ENCODE measurements around the gene C1orf74. TPM values are rescaled to one million over a fixed set of nuclear protein-coding genes. Genes with fewer than 3 reads are reported as not detected.

C1orf74 gene
- total RNA-seq, 1 donor from 2014 or later: 2.2 TPM

DNA sequence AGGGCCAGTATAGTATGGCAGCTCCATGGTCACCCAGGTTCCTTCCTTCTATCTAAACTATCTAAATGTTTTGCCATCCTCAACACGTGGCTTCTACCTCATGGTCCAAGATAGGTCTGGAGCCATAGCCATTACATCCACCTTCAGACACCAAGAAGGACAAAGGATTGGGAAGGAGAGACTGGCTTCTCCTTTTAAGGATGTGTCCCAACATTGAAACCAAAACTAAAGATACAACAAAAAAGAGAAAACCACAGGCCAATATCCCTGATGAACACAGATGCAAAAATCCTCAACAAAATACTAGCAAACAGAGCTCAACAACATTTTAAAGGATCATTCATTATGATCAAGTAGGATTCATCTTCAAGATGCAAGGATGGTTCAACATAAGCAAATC, 54.9 kb downstream of the C1orf74 start:
- FAIRE-seq (no peak), DNase-seq (ENCODE audit: low read depth) (no peak)
- no peaks in the 10 kb centered on the region for H4K20me1 ChIP-seq (ENCODE audit: insufficient read depth, low read length)
- Mint-ChIP-seq H3K9me3 (ENCODE audit: unreplicated experiment) (peaks cover 3% of the 10 kb centered on the region), H3K27ac (ENCODE audit: unreplicated experiment) (no peak overlapping the region), H3K27me3 (ENCODE audit: low read depth, unreplicated experiment) (peaks cover 11% of the 10 kb centered on the region), H3K36me3 (ENCODE audit: low read depth, unreplicated experiment) (no peaks in the 10 kb centered on the region), H3K4me1 (ENCODE audit: low read depth, unreplicated experiment) (no peaks in the 10 kb centered on the region), H3K4me3 (ENCODE audit: unreplicated experiment) (no peak overlapping the region)
- no peak overlapping the region for H3K27ac ChIP-seq (ENCODE audit: low read depth, low read length)
- no peak overlapping the region for H3K4me2 ChIP-seq (ENCODE audit: low read length)
- H3K36me3 ChIP-seq (ENCODE audit: insufficient read depth, low read length): no peaks in the 10 kb centered on the region
- TF ChIP-seq, protein P1, sequence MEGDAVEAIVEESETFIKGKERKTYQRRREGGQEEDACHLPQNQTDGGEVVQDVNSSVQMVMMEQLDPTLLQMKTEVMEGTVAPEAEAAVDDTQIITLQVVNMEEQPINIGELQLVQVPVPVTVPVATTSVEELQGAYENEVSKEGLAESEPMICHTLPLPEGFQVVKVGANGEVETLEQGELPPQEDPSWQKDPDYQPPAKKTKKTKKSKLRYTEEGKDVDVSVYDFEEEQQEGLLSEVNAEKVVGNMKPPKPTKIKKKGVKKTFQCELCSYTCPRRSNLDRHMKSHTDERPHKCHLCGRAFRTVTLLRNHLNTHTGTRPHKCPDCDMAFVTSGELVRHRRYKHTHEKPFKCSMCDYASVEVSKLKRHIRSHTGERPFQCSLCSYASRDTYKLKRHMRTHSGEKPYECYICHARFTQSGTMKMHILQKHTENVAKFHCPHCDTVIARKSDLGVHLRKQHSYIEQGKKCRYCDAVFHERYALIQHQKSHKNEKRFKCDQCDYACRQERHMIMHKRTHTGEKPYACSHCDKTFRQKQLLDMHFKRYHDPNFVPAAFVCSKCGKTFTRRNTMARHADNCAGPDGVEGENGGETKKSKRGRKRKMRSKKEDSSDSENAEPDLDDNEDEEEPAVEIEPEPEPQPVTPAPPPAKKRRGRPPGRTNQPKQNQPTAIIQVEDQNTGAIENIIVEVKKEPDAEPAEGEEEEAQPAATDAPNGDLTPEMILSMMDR (IDR thresholded peaks at IDR 0.05; ENCODE audit: insufficient read depth, low read depth, low read length): no peak
- no peak for TF ChIP-seq EZH2 (IDR thresholded peaks at IDR 0.05; ENCODE audit: insufficient read depth, low read length)
- no peak overlapping the region for H3K9ac ChIP-seq (ENCODE audit: low read length)
- no peaks in the 10 kb centered on the region for H3K4me1 ChIP-seq (ENCODE audit: insufficient read depth, low read length)
- H3K9me3 ChIP-seq (ENCODE audit: insufficient read depth, low read depth, low read length): no peaks in the 10 kb centered on the region
- no peak overlapping the region for H3K4me3 ChIP-seq (ENCODE audit: insufficient read depth, low read depth, low read length)
- H2AFZ ChIP-seq (ENCODE audit: low read depth, low read length): no peak overlapping the region
- no peaks in the 10 kb centered on the region for H3K79me2 ChIP-seq (ENCODE audit: insufficient read depth, low read length)
- H3K27me3 ChIP-seq (ENCODE audit: insufficient read depth, low read length): no peaks in the 10 kb centered on the region

Other genes with a start within 250 kb of the C1orf74 start
- gene CAMK1G, start 200.8 kb downstream of the C1orf74 start, total RNA-seq: 0.41 and 0.45 TPM in 2 replicates
- 4.2 and 6.1 TPM in 2 replicates for gene LAMB3, start 132.1 kb downstream of the C1orf74 start, total RNA-seq
- gene G0S2, start 109.1 kb downstream of the C1orf74 start, total RNA-seq: 5.9 and 15.1 TPM in 2 replicates
- gene HSD11B1, start 79.7 kb downstream of the C1orf74 start, total RNA-seq: not detected in 2 replicates
- not detected in 2 replicates for gene TRAF3IP3, start 28.5 kb downstream of the C1orf74 start, total RNA-seq
- gene IRF6, start 21.6 kb upstream of the C1orf74 start, total RNA-seq: 16.2 and 21.2 TPM in 2 replicates
- gene UTP25, start 43.4 kb upstream of the C1orf74 start, total RNA-seq: 7.0 and 7.4 TPM in 2 replicates
- gene SYT14, start 153.7 kb upstream of the C1orf74 start, total RNA-seq: 3.9 and 6.1 TPM in 2 replicates

Data from astrocyte (in vitro differentiated cells and primary cell).